Vagina (tissue), 2 donors: ENCODE results near the gene PIK3R6. TPM values are rescaled to one million over a fixed set of nuclear protein-coding genes. Genes with fewer than 3 reads are reported as not detected.

ENCODE experiments used
- DNase-seq, 2 donors: peaks; one replicate each; pipeline ENCODE4 v3.0.0-alpha.2; 2017; ENCODE audit errors: extremely low spot score in 2 of 2
- H3K27ac ChIP-seq: fragments of 200-600 bp; sonication (generic); one replicate; pipeline ENCODE4 v1.5.1; 2019
- H3K27me3 ChIP-seq: fragments of 200-600 bp; sonication (generic); one replicate; pipeline ENCODE4 v1.5.1; 2019
- H3K36me3 ChIP-seq, 2 donors: fragments of 200-600 bp; sonication (generic); one replicate each; pipeline ENCODE4 v1.5.1; 2017 to 2019
- H3K4me1 ChIP-seq: fragments of 200-600 bp; sonication (generic); one replicate; pipeline ENCODE4 v1.5.1; 2019
- H3K4me3 ChIP-seq, 2 donors: fragments of 200-600 bp; sonication (generic); 1 replicate in 1 of 2; 2 replicates in 1 of 2; pipeline ENCODE4 v1.5.1; 2016 to 2019
- H3K9me3 ChIP-seq: fragments of 200-600 bp; sonication (generic); one replicate; pipeline ENCODE4 v1.5.1; 2019
- CTCF ChIP-seq, 3 experiments: fragments of 450-650 bp in 2 of 3; fragments of 200-600 bp in 1 of 3; sonication (generic) in 1 of 3; IDR thresholded peaks; one replicate each; pipeline ENCODE4 v1.5.1; 2017 to 2019; ENCODE audit warnings: antibody characterized with exemption in 3 of 3, mild to moderate bottlenecking in 2 of 3, moderate library complexity in 2 of 3
- POLR2A ChIP-seq, 2 donors: fragments of 450-650 bp; IDR thresholded peaks; one replicate each; pipeline ENCODE4 v1.6.1; 2017; ENCODE audit warnings: antibody characterized with exemption in 2 of 2, mild to moderate bottlenecking in 2 of 2, moderate library complexity in 2 of 2
- POLR2AphosphoS5 ChIP-seq, 2 donors: sonication (generic); formaldehyde crosslinking; IDR thresholded peaks; one replicate each; pipeline ENCODE4 v1.9.0; 2017; ENCODE audit warnings: antibody characterized with exemption in 2 of 2, mild to moderate bottlenecking in 2 of 2, low read depth in 1 of 2; ENCODE audit not compliant: insufficient read depth in 1 of 2
- intact Hi-C: fragments of 100-400 bp; cut with DNase I; formaldehyde crosslinking; loops from one replicate; pipeline ENCODE4 v1.15.1; 2023
- total RNA-seq: library from RNA; depleted of rRNA; stranded (reverse); fragments of >200 nt; gene quantifications from one replicate; pipeline ENCODE4 v1.2.3, GENCODE V29; 2016

PIK3R6 gene
- total RNA-seq, 1 donor from 2014 or later = 3.2 TPM

- Histone ChIP-seq H3K27ac (no peak overlapping the region), H3K9me3 (no peaks in the 10 kb centered on the region), H3K4me3 (no peak overlapping the region), H3K27me3 (no peaks in the 10 kb centered on the region), H3K36me3 (no peaks in the 10 kb centered on the region), H3K4me1 (no peaks in the 10 kb centered on the region)
- no peak for DNase-seq
- TF ChIP-seq POLR2A (IDR thresholded peaks at IDR 0.05) = no peak
- TF ChIP-seq POLR2AphosphoS5 (IDR thresholded peaks at IDR 0.05; ENCODE audit: insufficient read depth in 1 of 2, low read depth in 1 of 2) = no peak
- no peak for TF ChIP-seq CTCF (IDR thresholded peaks at IDR 0.05)
- intact Hi-C loops = no loop called here
Measured at GRCh38 chr17:8871081-8871581, 3.7 kb upstream of the PIK3R6 start.

- Histone ChIP-seq H3K4me1 (no peaks in the 10 kb centered on the region), H3K27ac (no peak overlapping the region), H3K27me3 (no peaks in the 10 kb centered on the region), H3K36me3 (no peaks in the 10 kb centered on the region), H3K4me3 (no peak overlapping the region), H3K9me3 (no peaks in the 10 kb centered on the region)
- intact Hi-C loops = no loop called here
- TF ChIP-seq POLR2AphosphoS5 (IDR thresholded peaks at IDR 0.05; ENCODE audit: insufficient read depth in 1 of 2, low read depth in 1 of 2) (no peak), CTCF (IDR thresholded peaks at IDR 0.05) (no peak), POLR2A (IDR thresholded peaks at IDR 0.05) (no peak)
- DNase-seq = no peak
Measured at GRCh38 chr17:8870406-8871040, 3.0 kb upstream of the PIK3R6 start.

- Histone ChIP-seq H3K27me3 (no peaks in the 10 kb centered on the region), H3K9me3 (no peaks in the 10 kb centered on the region), H3K4me1 (no peaks in the 10 kb centered on the region), H3K36me3 (no peaks in the 10 kb centered on the region), H3K27ac (no peak overlapping the region), H3K4me3 (no peak overlapping the region)
- no peak for DNase-seq
- intact Hi-C loops = no loop called here
- no peak for TF ChIP-seq CTCF (IDR thresholded peaks at IDR 0.05)
- no peak for TF ChIP-seq POLR2A (IDR thresholded peaks at IDR 0.05)
- no peak for TF ChIP-seq POLR2AphosphoS5 (IDR thresholded peaks at IDR 0.05; ENCODE audit: insufficient read depth in 1 of 2, low read depth in 1 of 2)
Measured at GRCh38 chr17:8869114-8869815, 1.8 kb upstream of the PIK3R6 start.

- no peak for DNase-seq
- H3K9me3 ChIP-seq = no peaks in the 10 kb centered on the region
- intact Hi-C loops = no loop called here
- H3K27me3 ChIP-seq = no peaks in the 10 kb centered on the region
- H3K27ac ChIP-seq = no peak overlapping the region
- TF ChIP-seq CTCF (IDR thresholded peaks at IDR 0.05) (no peak), POLR2A (IDR thresholded peaks at IDR 0.05) (no peak), POLR2AphosphoS5 (IDR thresholded peaks at IDR 0.05; ENCODE audit: insufficient read depth in 1 of 2, low read depth in 1 of 2) (no peak)
- H3K4me3 ChIP-seq = no peak overlapping the region
- no peaks in the 10 kb centered on the region for H3K36me3 ChIP-seq
- no peaks in the 10 kb centered on the region for H3K4me1 ChIP-seq
Measured at GRCh38 chr17:8868529-8868951, 1.1 kb upstream of the PIK3R6 start.

- no peaks in the 10 kb centered on the region for H3K9me3 ChIP-seq
- H3K27me3 ChIP-seq = no peaks in the 10 kb centered on the region
- no peak overlapping the region for H3K4me3 ChIP-seq
- H3K27ac ChIP-seq = no peak overlapping the region
- no peak for DNase-seq
- TF ChIP-seq POLR2A (IDR thresholded peaks at IDR 0.05) (no peak), POLR2AphosphoS5 (IDR thresholded peaks at IDR 0.05; ENCODE audit: insufficient read depth in 1 of 2, low read depth in 1 of 2) (no peak), CTCF (IDR thresholded peaks at IDR 0.05) (no peak)
- H3K36me3 ChIP-seq = no peaks in the 10 kb centered on the region
- no peaks in the 10 kb centered on the region for H3K4me1 ChIP-seq
- intact Hi-C loops = no loop called here
Measured at GRCh38 chr17:8868092-8868491, 618 bp upstream of the PIK3R6 start.
